ENCODE results near the gene PNPLA3.

PNPLA3 gene

DNA sequence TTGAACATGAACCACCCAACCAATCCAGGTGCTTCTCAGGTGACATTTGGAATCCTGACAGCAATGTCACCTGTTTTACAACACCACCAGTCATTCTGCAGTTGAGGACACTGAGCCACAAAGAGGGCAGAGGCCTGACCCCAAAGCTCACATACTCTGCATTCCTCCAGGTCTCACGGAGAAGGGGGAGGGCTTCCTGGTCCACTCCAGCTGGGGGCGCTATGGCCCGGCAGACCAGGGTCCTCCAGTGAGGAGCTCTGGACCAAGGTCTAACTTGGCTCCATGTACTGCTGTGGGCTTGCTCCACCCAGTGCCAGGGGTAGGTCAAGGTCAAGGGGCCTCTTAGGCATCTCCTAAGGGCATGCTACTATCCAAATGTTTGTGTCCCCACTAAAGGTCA is 1.5 kb upstream of the PNPLA3 start:
- H2AFZ ChIP-seq (ENCODE audit: low read length): no peak overlapping the region
- H3K79me2 ChIP-seq (ENCODE audit: insufficient read depth, low read length): no peaks in the 10 kb centered on the region
- H3K4me3 ChIP-seq (ENCODE audit: low read length, poor library complexity, severe bottlenecking): no peak overlapping the region
- no peaks in the 10 kb centered on the region for H3K9me3 ChIP-seq (ENCODE audit: insufficient read depth, low read depth, low read length)
- no peak overlapping the region for H3K9ac ChIP-seq (ENCODE audit: low read depth, low read length, poor library complexity, severe bottlenecking)
- H3K4me1 ChIP-seq (ENCODE audit: insufficient read depth, low read length, poor library complexity, severe bottlenecking): no peaks in the 10 kb centered on the region
- no peaks in the 10 kb centered on the region for H3K9me2 ChIP-seq (replicated peaks; ENCODE audit: low read depth, low read length)
- H3K36me3 ChIP-seq (ENCODE audit: insufficient read depth, low read length): no peaks in the 10 kb centered on the region
- no peaks in the 10 kb centered on the region for H3K27me3 ChIP-seq (ENCODE audit: insufficient read depth, low read length, poor library complexity, severe bottlenecking)
- no peak overlapping the region for H3K4me2 ChIP-seq (ENCODE audit: low read depth, low read length, poor library complexity, severe bottlenecking)
- TF ChIP-seq, protein P1, sequence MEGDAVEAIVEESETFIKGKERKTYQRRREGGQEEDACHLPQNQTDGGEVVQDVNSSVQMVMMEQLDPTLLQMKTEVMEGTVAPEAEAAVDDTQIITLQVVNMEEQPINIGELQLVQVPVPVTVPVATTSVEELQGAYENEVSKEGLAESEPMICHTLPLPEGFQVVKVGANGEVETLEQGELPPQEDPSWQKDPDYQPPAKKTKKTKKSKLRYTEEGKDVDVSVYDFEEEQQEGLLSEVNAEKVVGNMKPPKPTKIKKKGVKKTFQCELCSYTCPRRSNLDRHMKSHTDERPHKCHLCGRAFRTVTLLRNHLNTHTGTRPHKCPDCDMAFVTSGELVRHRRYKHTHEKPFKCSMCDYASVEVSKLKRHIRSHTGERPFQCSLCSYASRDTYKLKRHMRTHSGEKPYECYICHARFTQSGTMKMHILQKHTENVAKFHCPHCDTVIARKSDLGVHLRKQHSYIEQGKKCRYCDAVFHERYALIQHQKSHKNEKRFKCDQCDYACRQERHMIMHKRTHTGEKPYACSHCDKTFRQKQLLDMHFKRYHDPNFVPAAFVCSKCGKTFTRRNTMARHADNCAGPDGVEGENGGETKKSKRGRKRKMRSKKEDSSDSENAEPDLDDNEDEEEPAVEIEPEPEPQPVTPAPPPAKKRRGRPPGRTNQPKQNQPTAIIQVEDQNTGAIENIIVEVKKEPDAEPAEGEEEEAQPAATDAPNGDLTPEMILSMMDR (conservative IDR thresholded peaks at IDR 0.05; ENCODE audit: low read length): no peak; the same call in 1 of the 2 replicates
- TF ChIP-seq EZH2phosphoT487 (IDR thresholded peaks at IDR 0.05; ENCODE audit: borderline replicate concordance): no peak
- H3F3A ChIP-seq (ENCODE audit: low read depth): no peaks in the 10 kb centered on the region
- no peaks in the 10 kb centered on the region for H4K20me1 ChIP-seq (ENCODE audit: insufficient read depth, low read length, poor library complexity, severe bottlenecking)

DNA sequence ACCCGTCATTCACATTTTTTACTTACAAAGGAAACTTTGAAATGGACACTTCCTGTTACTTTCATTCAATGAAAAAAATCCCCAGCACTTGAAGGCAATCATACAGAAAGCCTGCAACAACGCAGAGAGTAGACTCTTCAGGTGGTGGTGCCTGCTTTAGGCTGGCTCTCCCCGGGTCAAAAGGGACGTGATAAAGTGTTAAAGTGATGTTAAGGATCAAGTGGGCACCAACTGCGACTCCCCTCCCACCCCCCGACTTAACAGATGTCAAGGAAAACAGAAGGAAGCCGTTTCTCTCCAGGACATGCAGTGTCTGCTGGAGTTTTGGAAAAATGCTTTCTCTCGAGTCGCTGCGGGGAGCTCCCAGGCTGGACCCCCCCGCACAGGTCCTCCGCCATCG is 414 bp upstream of the PNPLA3 start:
- H3K4me3 ChIP-seq (ENCODE audit: low read length, poor library complexity, severe bottlenecking): no peak overlapping the region
- TF ChIP-seq, protein P1 (conservative IDR thresholded peaks at IDR 0.05; ENCODE audit: low read length): no peak
- no peak for TF ChIP-seq EZH2phosphoT487 (IDR thresholded peaks at IDR 0.05; ENCODE audit: borderline replicate concordance)
- no peaks in the 10 kb centered on the region for H3K36me3 ChIP-seq (ENCODE audit: insufficient read depth, low read length)
- H3K79me2 ChIP-seq (ENCODE audit: insufficient read depth, low read length): no peaks in the 10 kb centered on the region
- H3K4me1 ChIP-seq (ENCODE audit: insufficient read depth, low read length, poor library complexity, severe bottlenecking): no peaks in the 10 kb centered on the region
- no peak overlapping the region for H3K9ac ChIP-seq (ENCODE audit: low read depth, low read length, poor library complexity, severe bottlenecking)
- H4K20me1 ChIP-seq (ENCODE audit: insufficient read depth, low read length, poor library complexity, severe bottlenecking): no peaks in the 10 kb centered on the region
- no peaks in the 10 kb centered on the region for H3F3A ChIP-seq (ENCODE audit: low read depth)
- H3K27me3 ChIP-seq (ENCODE audit: insufficient read depth, low read length, poor library complexity, severe bottlenecking): no peaks in the 10 kb centered on the region
- no peaks in the 10 kb centered on the region for H3K9me2 ChIP-seq (replicated peaks; ENCODE audit: low read depth, low read length)
- no peaks in the 10 kb centered on the region for H3K9me3 ChIP-seq (ENCODE audit: insufficient read depth, low read depth, low read length)
- H3K4me2 ChIP-seq (ENCODE audit: low read depth, low read length, poor library complexity, severe bottlenecking): no peak overlapping the region
- H2AFZ ChIP-seq (ENCODE audit: low read length): no peak overlapping the region; the same call in 1 of the 2 replicates

DNA sequence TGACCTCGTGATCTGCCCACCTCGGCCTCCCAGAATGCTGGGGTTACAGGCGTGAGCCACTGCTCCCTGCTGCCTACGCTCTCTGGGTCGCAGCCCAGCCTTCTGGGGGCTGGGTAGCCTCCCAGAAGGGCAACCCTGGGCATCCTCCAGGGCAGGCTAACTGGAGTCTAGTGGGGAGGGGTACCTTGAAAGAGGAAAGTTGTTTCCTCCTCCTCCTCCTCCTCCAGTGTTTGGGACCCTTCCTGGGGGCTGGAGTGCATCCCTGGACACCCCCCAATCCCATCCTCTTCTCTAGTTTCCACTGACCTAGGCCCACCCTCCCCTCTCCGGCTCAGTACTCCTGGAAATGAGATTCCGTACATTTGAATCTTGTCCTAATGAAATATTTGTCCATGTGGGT is 1.3 kb downstream of the PNPLA3 start:
- no peak overlapping the region for H3K4me2 ChIP-seq (ENCODE audit: low read depth, low read length, poor library complexity, severe bottlenecking)

More for the DNA sequence above, 1.3 kb downstream of the PNPLA3 start:
- H3K9me3 ChIP-seq (ENCODE audit: insufficient read depth, low read depth, low read length): no peaks in the 10 kb centered on the region
- no peaks in the 10 kb centered on the region for H3K79me2 ChIP-seq (ENCODE audit: insufficient read depth, low read length)
- H3K27me3 ChIP-seq (ENCODE audit: insufficient read depth, low read length, poor library complexity, severe bottlenecking): no peaks in the 10 kb centered on the region
- no peaks in the 10 kb centered on the region for H3K9me2 ChIP-seq (replicated peaks; ENCODE audit: low read depth, low read length)
- H4K20me1 ChIP-seq (ENCODE audit: insufficient read depth, low read length, poor library complexity, severe bottlenecking): no peaks in the 10 kb centered on the region
- H3K36me3 ChIP-seq (ENCODE audit: insufficient read depth, low read length): no peaks in the 10 kb centered on the region
- H3K9ac ChIP-seq (ENCODE audit: low read depth, low read length, poor library complexity, severe bottlenecking): no peak overlapping the region
- no peaks in the 10 kb centered on the region for H3K4me1 ChIP-seq (ENCODE audit: insufficient read depth, low read length, poor library complexity, severe bottlenecking)
- H2AFZ ChIP-seq (ENCODE audit: low read length): no peak overlapping the region
- no peaks in the 10 kb centered on the region for H3F3A ChIP-seq (ENCODE audit: low read depth)
- TF ChIP-seq, protein P1 (conservative IDR thresholded peaks at IDR 0.05; ENCODE audit: low read length): no peak
- TF ChIP-seq EZH2phosphoT487 (IDR thresholded peaks at IDR 0.05; ENCODE audit: borderline replicate concordance): no peak
- no peak overlapping the region for H3K4me3 ChIP-seq (ENCODE audit: low read length, poor library complexity, severe bottlenecking)

Data from Loucy (cell line).